Endothelial cell (in vitro differentiated cells): ENCODE results near the gene SELENOO. TPM values are rescaled to one million over a fixed set of nuclear protein-coding genes. Genes with fewer than 3 reads are reported as not detected.
A peak's percentile ranks its signal among the peaks of the same experiment; 100 is the strongest.

ENCODE experiments used
- DNase-seq: peaks from one replicate; pipeline ENCODE4 v3.0.0; 2021; ENCODE audit warnings: low spot score
- H3K27ac Mint-ChIP-seq: one replicate; pipeline ENCODE4 v1.8.0; 2021; ENCODE audit warnings: mixed read lengths, inconsistent platforms; ENCODE audit not compliant: unreplicated experiment
- H3K27me3 Mint-ChIP-seq: one replicate; pipeline ENCODE4 v1.8.0; 2021; ENCODE audit warnings: mild to moderate bottlenecking, moderate library complexity, mixed read lengths, inconsistent platforms; ENCODE audit not compliant: unreplicated experiment
- H3K36me3 Mint-ChIP-seq: one replicate; pipeline ENCODE4 v1.8.0; 2021; ENCODE audit warnings: mild to moderate bottlenecking, low read depth, mixed read lengths, inconsistent platforms; ENCODE audit not compliant: unreplicated experiment
- H3K4me1 Mint-ChIP-seq: one replicate; pipeline ENCODE4 v1.8.0; 2021; ENCODE audit warnings: mild to moderate bottlenecking, mixed read lengths, inconsistent platforms; ENCODE audit not compliant: unreplicated experiment
- H3K4me3 Mint-ChIP-seq: one replicate; pipeline ENCODE4 v1.8.0; 2021; ENCODE audit warnings: mild to moderate bottlenecking, mixed read lengths, inconsistent platforms; ENCODE audit not compliant: unreplicated experiment
- H3K9me3 Mint-ChIP-seq: one replicate; pipeline ENCODE4 v1.8.0; 2021; ENCODE audit warnings: mixed read lengths, inconsistent platforms; ENCODE audit not compliant: unreplicated experiment
- total RNA-seq: library from RNA; stranded (reverse); fragmentation: NEBNext Ultra II Directional; extraction: Animal tissue kit (Norgen Biotek cat#: 25700); gene quantifications from one replicate; pipeline ENCODE4 v1.2.1, GENCODE V29; 2021; ENCODE audit not compliant: unreplicated experiment
- TF ChIP-seq, protein P1 (sequence below): fragments of 200-600 bp; sonication (generic); IDR thresholded peaks from one replicate; pipeline ENCODE4 v1.5.0; 2021; ENCODE audit warnings: antibody characterized with exemption; ENCODE audit not compliant: unreplicated experiment

The SELENOO gene
- total RNA-seq, 1 donor from 2014 or later, result 18.7 TPM

- DNase-seq, result peak; percentile 60
- peaks cover 5% of the 10 kb centered on the region for H3K27me3 Mint-ChIP-seq
- H3K27ac Mint-ChIP-seq, result no peak overlapping the region
- H3K9me3 Mint-ChIP-seq, result no peaks in the 10 kb centered on the region
- peak overlapping the region; percentile 42 for H3K4me3 Mint-ChIP-seq
- H3K4me1 Mint-ChIP-seq, result peaks cover 13% of the 10 kb centered on the region
- H3K36me3 Mint-ChIP-seq, result no peaks in the 10 kb centered on the region
- TF ChIP-seq, protein P1, sequence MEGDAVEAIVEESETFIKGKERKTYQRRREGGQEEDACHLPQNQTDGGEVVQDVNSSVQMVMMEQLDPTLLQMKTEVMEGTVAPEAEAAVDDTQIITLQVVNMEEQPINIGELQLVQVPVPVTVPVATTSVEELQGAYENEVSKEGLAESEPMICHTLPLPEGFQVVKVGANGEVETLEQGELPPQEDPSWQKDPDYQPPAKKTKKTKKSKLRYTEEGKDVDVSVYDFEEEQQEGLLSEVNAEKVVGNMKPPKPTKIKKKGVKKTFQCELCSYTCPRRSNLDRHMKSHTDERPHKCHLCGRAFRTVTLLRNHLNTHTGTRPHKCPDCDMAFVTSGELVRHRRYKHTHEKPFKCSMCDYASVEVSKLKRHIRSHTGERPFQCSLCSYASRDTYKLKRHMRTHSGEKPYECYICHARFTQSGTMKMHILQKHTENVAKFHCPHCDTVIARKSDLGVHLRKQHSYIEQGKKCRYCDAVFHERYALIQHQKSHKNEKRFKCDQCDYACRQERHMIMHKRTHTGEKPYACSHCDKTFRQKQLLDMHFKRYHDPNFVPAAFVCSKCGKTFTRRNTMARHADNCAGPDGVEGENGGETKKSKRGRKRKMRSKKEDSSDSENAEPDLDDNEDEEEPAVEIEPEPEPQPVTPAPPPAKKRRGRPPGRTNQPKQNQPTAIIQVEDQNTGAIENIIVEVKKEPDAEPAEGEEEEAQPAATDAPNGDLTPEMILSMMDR, result no peak
Measured at GRCh38 chr22:50247748-50248147, 46.9 kb downstream of the SELENOO start.

DNA sequence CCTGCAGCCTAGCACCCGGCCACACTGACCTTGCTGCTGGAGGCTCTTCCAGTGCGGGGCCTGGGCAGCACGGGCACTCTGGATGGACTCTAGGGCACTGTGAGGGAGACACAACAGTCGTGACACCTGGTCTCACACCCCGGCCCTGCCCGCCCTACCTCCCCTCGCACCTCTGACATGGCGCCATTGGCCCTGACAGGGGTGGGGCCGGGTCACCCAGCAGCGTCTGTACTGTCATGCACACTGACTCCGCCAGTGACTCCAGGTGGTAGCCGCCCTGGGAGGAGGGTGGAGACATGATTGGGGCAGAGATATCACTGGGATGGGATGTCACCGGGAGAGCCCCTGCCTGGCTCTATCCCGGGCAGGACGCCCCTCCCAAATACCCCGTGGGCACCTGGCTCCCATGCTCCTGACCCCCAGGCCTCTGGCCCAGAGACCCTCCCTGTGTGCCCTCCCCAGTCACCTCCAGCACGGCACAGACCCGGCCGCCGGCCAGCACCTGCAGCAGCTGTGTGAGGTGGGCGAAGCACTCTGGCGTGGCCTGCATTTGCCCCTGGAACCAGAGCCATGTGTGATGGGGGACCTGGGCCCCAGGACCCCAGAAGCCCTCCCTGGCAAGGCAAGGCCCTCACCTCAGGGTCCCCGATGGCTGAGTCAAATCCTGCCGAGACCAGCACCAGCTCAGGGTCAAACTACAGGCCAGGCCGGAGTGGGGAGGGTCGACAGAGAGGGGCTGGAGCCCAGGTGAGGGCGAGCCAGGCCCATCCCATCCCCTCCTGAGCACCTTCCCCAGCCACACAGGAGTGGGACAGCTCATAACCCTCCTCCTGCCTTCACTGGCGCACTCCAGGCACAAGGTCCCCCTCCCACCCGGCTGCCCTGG is 47.6 kb downstream of the SELENOO start:
- no peak for DNase-seq
- Mint-ChIP-seq H3K4me1 (peaks cover 11% of the 10 kb centered on the region), H3K4me3 (no peak overlapping the region), H3K27me3 (peaks cover 5% of the 10 kb centered on the region), H3K9me3 (no peaks in the 10 kb centered on the region), H3K27ac (no peak overlapping the region), H3K36me3 (no peaks in the 10 kb centered on the region)
- TF ChIP-seq, protein P1, result no peak

DNA sequence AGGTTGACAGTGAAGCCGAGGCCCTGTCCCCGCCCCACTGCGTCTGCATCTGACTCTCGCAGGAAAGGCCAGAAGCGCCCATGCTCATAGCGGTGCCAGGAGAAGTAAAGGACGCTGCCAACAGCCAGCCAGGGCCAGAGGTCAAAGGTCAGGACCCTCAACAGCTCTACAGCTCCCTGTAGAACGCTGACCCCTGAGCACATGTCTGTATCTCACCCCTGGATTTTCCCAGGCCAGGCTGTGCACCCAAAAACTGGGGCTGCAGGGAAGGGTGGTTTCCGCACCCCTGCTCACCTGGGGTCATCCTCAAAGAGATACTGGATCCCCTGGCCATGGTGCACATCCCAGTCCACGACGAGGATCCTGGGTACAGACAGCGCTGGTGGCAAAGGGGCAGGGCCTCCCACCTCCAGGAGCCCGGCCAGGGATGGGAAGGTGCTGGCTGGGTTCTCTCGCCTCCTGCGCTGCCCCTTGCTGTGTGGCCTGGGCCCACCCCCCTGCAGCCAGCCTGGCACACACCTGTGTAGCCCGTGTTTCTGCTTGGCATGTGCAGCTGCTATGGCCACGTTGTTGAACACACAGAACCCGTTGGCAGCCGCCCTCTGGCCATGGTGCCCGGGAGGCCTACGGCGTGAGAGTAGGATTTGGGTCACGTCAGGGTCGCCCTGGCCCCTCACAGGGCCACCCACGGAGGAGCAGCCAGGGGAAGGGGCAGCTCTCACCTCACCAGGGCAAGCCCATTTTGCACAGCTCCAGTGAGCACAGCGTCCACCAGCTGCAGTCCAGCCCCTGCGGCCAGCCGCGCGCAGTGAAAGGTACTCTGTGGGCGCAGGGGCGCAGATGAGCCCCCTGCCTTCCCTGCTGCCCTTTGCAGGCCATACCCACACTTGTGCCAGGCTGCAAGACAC is 48.8 kb downstream of the SELENOO start:
- H3K27ac Mint-ChIP-seq, result no peak overlapping the region
- H3K9me3 Mint-ChIP-seq, result no peaks in the 10 kb centered on the region
- H3K4me3 Mint-ChIP-seq, result peak overlapping the region; percentile 67
- peaks cover 2% of the 10 kb centered on the region for H3K4me1 Mint-ChIP-seq
- DNase-seq, result no peak
- no peaks in the 10 kb centered on the region for H3K36me3 Mint-ChIP-seq
- TF ChIP-seq, protein P1, result no peak
- peaks cover 5% of the 10 kb centered on the region for H3K27me3 Mint-ChIP-seq

DNA sequence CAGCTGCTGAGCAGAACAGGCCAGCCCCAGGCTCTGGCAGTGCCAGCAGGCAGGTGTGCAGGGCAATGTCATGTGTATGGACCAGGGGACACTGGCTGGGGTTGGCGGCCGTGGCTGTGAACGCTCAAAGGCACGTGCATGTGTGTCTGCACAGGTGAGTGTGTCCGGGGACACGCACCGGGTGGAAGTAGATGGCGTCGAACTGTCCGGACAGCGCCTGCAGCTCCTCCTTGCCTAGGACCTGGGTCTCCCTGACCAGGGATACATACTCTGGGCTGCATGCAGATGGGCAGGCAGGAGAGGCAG is 49.4 kb downstream of the SELENOO start:
- peak overlapping the region; percentile 67 for H3K4me3 Mint-ChIP-seq
- no peaks in the 10 kb centered on the region for H3K9me3 Mint-ChIP-seq
- no peak for DNase-seq
- H3K27me3 Mint-ChIP-seq, result peaks cover 2% of the 10 kb centered on the region
- TF ChIP-seq, protein P1, result no peak
- no peaks in the 10 kb centered on the region for H3K36me3 Mint-ChIP-seq
- no peaks in the 10 kb centered on the region for H3K4me1 Mint-ChIP-seq
- H3K27ac Mint-ChIP-seq, result no peak overlapping the region
